ENCODE data around the gene DLG2. TPM values are rescaled to one million over a fixed set of nuclear protein-coding genes. Genes with fewer than 3 reads are reported as not detected.

Gene DLG2
- total and polyA plus RNA-seq, 2 of the 8 experiments (the other 6 are each of a cell fraction or from before 2014, with no cell fraction given) = 1.7 to 14.3 TPM

DNA sequence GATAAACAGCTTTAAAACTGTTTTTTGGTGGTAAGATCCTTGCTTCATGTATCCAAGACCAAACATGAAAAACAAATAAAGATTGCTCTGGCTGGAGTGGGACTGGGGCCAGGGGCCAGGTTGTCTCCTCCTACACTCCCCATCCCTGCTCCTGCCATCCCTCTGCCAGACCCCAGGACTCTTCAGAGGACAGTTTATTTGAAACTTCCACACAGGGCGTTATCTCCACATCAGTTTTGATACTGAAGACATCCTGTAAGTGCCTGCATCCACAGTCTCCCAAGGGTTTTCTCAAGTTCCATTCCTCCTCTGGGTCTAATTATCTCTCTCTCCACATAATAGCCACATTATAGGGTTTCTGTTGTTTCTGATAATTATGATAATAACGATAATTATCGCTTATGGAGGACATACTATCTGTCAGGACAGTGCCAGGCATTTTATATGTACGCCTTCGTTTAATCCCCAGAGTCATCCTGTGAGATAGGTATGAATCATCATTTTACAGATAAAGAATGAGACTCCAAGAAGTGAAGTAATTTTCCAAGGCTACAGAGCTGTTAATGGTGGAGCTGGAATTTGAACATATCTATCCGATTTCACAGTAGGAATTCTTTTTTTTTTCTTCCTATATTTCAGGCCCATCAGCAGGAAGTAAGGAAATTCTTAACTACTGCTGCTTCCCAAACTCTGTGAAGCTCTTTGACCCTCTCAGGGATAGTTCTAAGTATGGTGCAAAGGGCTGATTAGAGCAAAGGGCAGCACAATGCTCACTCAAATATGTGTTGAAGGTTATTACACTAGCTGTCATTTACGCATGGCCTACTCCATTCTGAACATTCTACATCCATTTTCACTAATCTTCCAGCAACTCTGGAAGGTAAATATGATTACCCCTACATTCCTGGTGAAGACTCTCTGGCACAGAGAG, 1852.9 kb downstream of the DLG2 start:
- Histone ChIP-seq H2BK15ac (ENCODE audit: low read length) (no peak overlapping the region), H4K8ac (ENCODE audit: extremely low read depth, insufficient read depth, low read length) (no peak overlapping the region; the same call in 1 of the 2 replicates), H3K9ac (replicated peaks in 1 of 4; ENCODE audit: extremely low read depth in 1 of 4, low read depth in 3 of 4, low read length in 3 of 4) (no peak overlapping the region), H3K14ac (ENCODE audit: insufficient read length) (no peak overlapping the region), H3K4ac (replicated peaks; ENCODE audit: insufficient read length, low read depth, low read length) (no peak overlapping the region), H3K27me3 (replicated peaks in 1 of 4; ENCODE audit: control insufficient read depth in 3 of 4, extremely low read depth in 1 of 4, insufficient read depth in 3 of 4, low read length in 3 of 4) (no peaks in the 10 kb centered on the region), H4K20me1 (replicated peaks in 1 of 2; ENCODE audit: control insufficient read depth in 1 of 2, insufficient read depth in 2 of 2, low read length in 2 of 2) (no peaks in the 10 kb centered on the region), H3K79me1 (ENCODE audit: low read depth, low read length) (no peaks in the 10 kb centered on the region), H3K56ac (replicated peaks; ENCODE audit: insufficient read length, low read depth, low read length) (no peak overlapping the region), H2BK20ac (ENCODE audit: low read length) (no peak overlapping the region), H2BK5ac (ENCODE audit: low read depth, low read length) (no peak overlapping the region), H3K23me2 (ENCODE audit: low read depth, low read length) (no peaks in the 10 kb centered on the region), H3K4me1 (replicated peaks in 1 of 4; ENCODE audit: control insufficient read depth in 3 of 4, insufficient read depth in 4 of 4, low read length in 3 of 4) (no peaks in the 10 kb centered on the region), H2AFZ (ENCODE audit: low read length) (no peak overlapping the region), H3K23ac (ENCODE audit: insufficient read length) (no peak overlapping the region), H3K79me2 (ENCODE audit: control insufficient read depth in 1 of 2, insufficient read depth in 2 of 2, low read length in 2 of 2) (no peaks in the 10 kb centered on the region), H4K5ac (ENCODE audit: insufficient read length, low read depth, low read length) (no peak overlapping the region), H3K27ac (ENCODE audit: low read depth, low read length) (no peak overlapping the region), H4K91ac (replicated peaks; ENCODE audit: insufficient read length, low read length) (no peak overlapping the region), H3K18ac (ENCODE audit: extremely low read depth, low read length) (no peak overlapping the region), H2BK120ac (replicated peaks; ENCODE audit: low read depth, low read length) (no peak overlapping the region), H2AK5ac (ENCODE audit: low read depth, low read length) (no peak overlapping the region), H3K4me3 (ENCODE audit: extremely low read depth in 1 of 4, insufficient read depth in 2 of 4, low read depth in 3 of 4, low read length in 4 of 4) (no peak overlapping the region), H3K4me2 (ENCODE audit: insufficient read depth in 1 of 2, low read depth in 2 of 2, low read length in 2 of 2) (no peak overlapping the region), H3K36me3 (ENCODE audit: control insufficient read depth in 2 of 4, insufficient read depth in 4 of 4, low read length in 3 of 4) (no peaks in the 10 kb centered on the region), H3K9me3 (ENCODE audit: insufficient read depth in 2 of 2, low read depth in 1 of 2, low read length in 1 of 2) (no peaks in the 10 kb centered on the region), H2BK12ac (ENCODE audit: low read depth, low read length) (no peak overlapping the region)
- FAIRE-seq (no peak), DNase-seq (ENCODE audit: low read depth in 1 of 2, low spot score in 2 of 2) (no peak)
- TF ChIP-seq TCF12 (IDR thresholded peaks at IDR 0.05; ENCODE audit: low read depth, low read length) = no peak
- CTCF ChIA-PET (ENCODE audit: partially characterized antibody) = interaction anchor here (0.6 to 1.4 kb wide), 4 partner anchors 23 to 577 kb away, joined by 3 read pairs; no protein-coding TSS in a partner anchor
- 88% methylated on average over 7 of the region's 7 CpGs; no CpG with 5 or more reads in 1 of the 2 experiments for WGBS, 2 experiments (ENCODE audit: extremely low coverage in 1 of 2, insufficient coverage in 1 of 2, insufficient read length in 1 of 2, insufficient replicate concordance in 2 of 2, low coverage in 1 of 2, low lambda C conversion rate in 2 of 2, missing lambda C conversion rate in 1 of 2)
- POLR2A ChIA-PET (ENCODE audit: partially characterized antibody) = no interaction called here
